ENCODE measurements around the gene ACSS1.

DNA sequence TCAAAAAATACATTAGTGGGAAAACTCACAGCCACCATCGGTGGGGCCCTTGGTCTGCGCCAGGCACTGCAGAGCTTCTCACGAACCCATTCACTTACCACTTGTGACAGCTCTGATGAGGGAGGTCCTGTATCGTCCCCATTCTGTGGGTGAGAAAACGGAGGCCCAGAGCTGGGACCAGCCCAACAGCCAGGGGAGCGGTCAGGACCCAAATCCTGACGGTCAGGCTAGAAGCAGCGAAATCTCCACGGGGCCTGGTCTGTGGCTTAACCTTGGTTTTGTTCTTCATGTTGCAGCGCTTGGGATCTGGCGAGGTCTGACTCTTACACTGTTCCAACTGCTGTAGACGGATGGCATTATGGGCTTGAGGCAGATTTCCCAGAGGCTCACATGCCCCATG, 31.7 kb upstream of the ACSS1 start:
- TF ChIP-seq, protein P1, sequence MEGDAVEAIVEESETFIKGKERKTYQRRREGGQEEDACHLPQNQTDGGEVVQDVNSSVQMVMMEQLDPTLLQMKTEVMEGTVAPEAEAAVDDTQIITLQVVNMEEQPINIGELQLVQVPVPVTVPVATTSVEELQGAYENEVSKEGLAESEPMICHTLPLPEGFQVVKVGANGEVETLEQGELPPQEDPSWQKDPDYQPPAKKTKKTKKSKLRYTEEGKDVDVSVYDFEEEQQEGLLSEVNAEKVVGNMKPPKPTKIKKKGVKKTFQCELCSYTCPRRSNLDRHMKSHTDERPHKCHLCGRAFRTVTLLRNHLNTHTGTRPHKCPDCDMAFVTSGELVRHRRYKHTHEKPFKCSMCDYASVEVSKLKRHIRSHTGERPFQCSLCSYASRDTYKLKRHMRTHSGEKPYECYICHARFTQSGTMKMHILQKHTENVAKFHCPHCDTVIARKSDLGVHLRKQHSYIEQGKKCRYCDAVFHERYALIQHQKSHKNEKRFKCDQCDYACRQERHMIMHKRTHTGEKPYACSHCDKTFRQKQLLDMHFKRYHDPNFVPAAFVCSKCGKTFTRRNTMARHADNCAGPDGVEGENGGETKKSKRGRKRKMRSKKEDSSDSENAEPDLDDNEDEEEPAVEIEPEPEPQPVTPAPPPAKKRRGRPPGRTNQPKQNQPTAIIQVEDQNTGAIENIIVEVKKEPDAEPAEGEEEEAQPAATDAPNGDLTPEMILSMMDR (IDR thresholded peaks at IDR 0.05) = no peak
- no peak for TF ChIP-seq POLR2A (IDR thresholded peaks at IDR 0.05)
- no peak for TF ChIP-seq POLR2AphosphoS5 (IDR thresholded peaks at IDR 0.05)

Measured in stomach (tissue), 4 donors.